Neutrophil (primary cell): ENCODE results near the gene RET.

ENCODE experiments used
- H3K27ac ChIP-seq: fragments of 200-600 bp; sonication (generic); 2 replicates; pipeline ENCODE4 v1.5.1; 2016; ENCODE audit warnings: mild to moderate bottlenecking, moderate library complexity
- H3K27me3 ChIP-seq: fragments of 200-600 bp; sonication (generic); 2 replicates; pipeline ENCODE4 v1.6.0; 2016; ENCODE audit warnings: mild to moderate bottlenecking
- H3K36me3 ChIP-seq: fragments of 200-600 bp; sonication (generic); 2 replicates; pipeline ENCODE4 v1.5.1; 2017
- H3K4me1 ChIP-seq, 2 experiments: fragments of 200-600 bp in 1 of 2; sonication (generic) in 1 of 2; 1 replicate in 1 of 2; 2 replicates in 1 of 2; pipeline versions ENCODE4 v1.5.1 to v1.6.1; 2013 to 2016; ENCODE audit warnings: low read depth in 1 of 2, low read length in 1 of 2, mild to moderate bottlenecking in 1 of 2, moderate library complexity in 1 of 2; ENCODE audit not compliant: control insufficient read depth in 1 of 2, insufficient read depth in 1 of 2
- H3K4me3 ChIP-seq, 2 experiments: fragments of 200-600 bp in 1 of 2; sonication (generic) in 1 of 2; 1 replicate in 1 of 2; 2 replicates in 1 of 2; pipeline ENCODE4 v1.5.1; 2013 to 2016; ENCODE audit warnings: low read depth in 1 of 2, low read length in 1 of 2, mild to moderate bottlenecking in 1 of 2, moderate library complexity in 1 of 2
- H3K9me3 ChIP-seq: fragments of 200-600 bp; sonication (generic); 2 replicates; pipeline ENCODE4 v1.5.1; 2016
- CTCF ChIP-seq: fragments of 200-600 bp; sonication (generic); IDR thresholded peaks from 2 replicates; pipeline ENCODE4 v1.5.1; 2016; ENCODE audit warnings: antibody characterized with exemption

RET gene

GRCh38 chr10:43105102-43105955 is 28.5 kb downstream of the RET start:
- Histone ChIP-seq H3K36me3 (no peaks in the 10 kb centered on the region), H3K27ac (no peak overlapping the region), H3K9me3 (no peaks in the 10 kb centered on the region), H3K4me3 (peak overlapping the region; percentile 80 to 89), H3K27me3 (peaks cover 43% of the 10 kb centered on the region), H3K4me1 (peaks cover 20 to 25% of the 10 kb centered on the region in 2 experiments)
- TF ChIP-seq CTCF: peak; percentile 99

- Histone ChIP-seq H3K27me3 (peaks cover 43% of the 10 kb centered on the region), H3K4me3 (no peak overlapping the region), H3K9me3 (no peaks in the 10 kb centered on the region), H3K27ac (no peak overlapping the region), H3K4me1 (peaks cover 20 to 25% of the 10 kb centered on the region in 2 experiments), H3K36me3 (no peaks in the 10 kb centered on the region)
- no peak for TF ChIP-seq CTCF
Measured at GRCh38 chr10:43105956-43106229, 29.0 kb downstream of the RET start.

DNA sequence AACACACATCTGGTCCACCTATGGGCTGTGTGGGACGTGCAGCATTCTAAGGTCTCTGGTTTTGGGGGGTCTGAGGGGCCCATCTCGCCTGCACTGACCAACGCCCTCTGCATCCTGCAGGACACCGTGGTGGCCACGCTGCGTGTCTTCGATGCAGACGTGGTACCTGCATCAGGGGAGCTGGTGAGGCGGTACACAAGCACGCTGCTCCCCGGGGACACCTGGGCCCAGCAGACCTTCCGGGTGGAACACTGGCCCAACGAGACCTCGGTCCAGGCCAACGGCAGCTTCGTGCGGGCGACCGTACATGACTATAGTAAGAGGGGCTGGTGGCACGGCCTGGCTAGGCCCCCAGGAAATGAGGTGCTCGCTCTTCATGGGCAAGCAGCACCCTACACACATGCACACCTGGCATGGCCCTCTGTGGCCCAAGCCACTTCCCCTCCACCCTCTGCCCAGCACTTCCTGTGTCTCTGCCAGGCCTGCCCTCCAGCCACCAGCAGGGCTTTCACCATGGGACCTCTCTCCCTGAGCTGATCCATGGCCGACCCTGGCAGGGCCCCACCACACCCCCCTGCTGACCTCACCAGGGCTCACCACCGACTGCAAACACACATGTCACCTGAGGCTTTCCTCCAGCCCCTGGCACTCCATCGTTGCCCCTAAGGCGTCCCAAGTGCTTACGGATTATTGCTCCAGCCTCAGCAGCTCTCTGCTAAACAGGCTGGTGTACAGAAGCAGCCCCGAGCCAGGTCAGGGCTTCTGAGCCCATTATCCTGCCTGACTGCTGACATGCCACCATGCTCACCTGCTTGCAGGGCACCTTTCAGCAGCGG is 29.6 kb downstream of the RET start:
- Histone ChIP-seq H3K27me3 (peaks cover 39% of the 10 kb centered on the region), H3K36me3 (no peaks in the 10 kb centered on the region), H3K27ac (no peak overlapping the region), H3K4me1 (peaks cover 20 to 25% of the 10 kb centered on the region in 2 experiments), H3K4me3 (no peak overlapping the region), H3K9me3 (no peaks in the 10 kb centered on the region)
- no peak for TF ChIP-seq CTCF

DNA sequence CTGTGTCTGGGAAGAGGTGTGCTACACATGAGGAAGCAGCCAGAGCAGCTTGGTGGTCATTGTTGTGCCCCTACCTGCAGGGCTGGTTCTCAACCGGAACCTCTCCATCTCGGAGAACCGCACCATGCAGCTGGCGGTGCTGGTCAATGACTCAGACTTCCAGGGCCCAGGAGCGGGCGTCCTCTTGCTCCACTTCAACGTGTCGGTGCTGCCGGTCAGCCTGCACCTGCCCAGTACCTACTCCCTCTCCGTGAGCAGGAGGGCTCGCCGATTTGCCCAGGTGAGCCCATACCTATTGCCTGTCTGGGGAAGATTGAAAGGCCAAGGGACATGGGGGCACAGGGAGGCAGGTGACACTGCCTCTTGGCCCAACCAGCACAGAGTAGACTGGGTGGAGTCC is 32.1 kb downstream of the RET start:
- H3K9me3 ChIP-seq: no peaks in the 10 kb centered on the region
- no peaks in the 10 kb centered on the region for H3K36me3 ChIP-seq
- H3K4me3 ChIP-seq: no peak overlapping the region
- peaks cover 16% of the 10 kb centered on the region for H3K27me3 ChIP-seq
- H3K4me1 ChIP-seq: peaks cover 20 to 25% of the 10 kb centered on the region in 2 experiments
- H3K27ac ChIP-seq: no peak overlapping the region
- no peak for TF ChIP-seq CTCF

GRCh38 chr10:43109671-43110249 is 32.9 kb downstream of the RET start:
- peaks cover 7% of the 10 kb centered on the region for H3K27me3 ChIP-seq
- no peak for TF ChIP-seq CTCF
- no peak overlapping the region for H3K4me3 ChIP-seq

More at GRCh38 chr10:43109671-43110249, 32.9 kb downstream of the RET start:
- Histone ChIP-seq H3K36me3 (no peaks in the 10 kb centered on the region), H3K9me3 (no peaks in the 10 kb centered on the region), H3K4me1 (peaks cover 17 to 21% of the 10 kb centered on the region in 2 experiments), H3K27ac (no peak overlapping the region)
